Retinal pigment epithelial cell (primary cell): ENCODE measurements around the gene ATP7B.

Experiments
- DNase-seq: peaks from one replicate; pipeline ENCODE4 v3.0.0-alpha.2; 2010; ENCODE audit warnings: low read depth
- H3K4me3 ChIP-seq: 2 replicates; pipeline ENCODE4 v1.5.1; 2011; ENCODE audit warnings: mild to moderate bottlenecking, low read length, control low read depth, moderate library complexity
- TF ChIP-seq, protein P1 (sequence below): conservative IDR thresholded peaks from 2 replicates; pipeline ENCODE4 v1.5.1; 2011; ENCODE audit warnings: low read depth, low read length, control low read depth, inconsistent platforms

Gene ATP7B

DNA sequence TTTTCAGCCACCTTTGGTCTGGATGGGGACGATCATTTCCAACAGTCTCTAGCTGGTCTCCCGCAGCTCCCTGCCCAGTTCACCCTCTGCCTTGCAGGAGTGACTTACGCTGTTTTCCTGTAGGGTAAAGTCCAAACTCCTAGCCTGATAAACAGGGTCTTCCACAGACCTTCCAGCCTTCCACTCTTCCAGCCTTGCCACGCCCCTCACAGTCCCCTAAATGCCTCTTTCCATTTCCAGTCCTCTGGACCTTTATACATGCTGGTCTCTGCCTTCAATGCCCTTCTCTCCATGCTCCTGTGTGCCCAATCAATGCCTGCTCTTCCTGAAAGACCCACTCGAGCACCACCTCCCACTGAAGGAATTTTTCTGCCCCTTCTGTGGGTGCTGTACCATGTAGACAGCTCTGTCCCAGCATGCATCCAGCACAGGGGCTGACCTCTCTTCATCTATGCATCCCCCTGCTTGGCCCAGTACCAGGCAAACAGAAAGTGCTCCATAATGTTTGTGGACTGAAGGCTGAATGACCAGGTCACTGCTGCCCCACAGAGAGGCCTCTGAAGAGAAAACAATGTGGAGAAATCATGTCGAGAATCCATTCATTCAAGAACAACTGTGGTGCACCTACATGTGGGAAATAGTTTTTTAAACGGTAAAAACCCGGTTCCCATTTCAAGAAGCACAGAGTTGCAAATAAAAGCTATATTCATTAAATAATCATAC lies 4.6 kb downstream of the ATP7B start:
- TF ChIP-seq, protein P1, sequence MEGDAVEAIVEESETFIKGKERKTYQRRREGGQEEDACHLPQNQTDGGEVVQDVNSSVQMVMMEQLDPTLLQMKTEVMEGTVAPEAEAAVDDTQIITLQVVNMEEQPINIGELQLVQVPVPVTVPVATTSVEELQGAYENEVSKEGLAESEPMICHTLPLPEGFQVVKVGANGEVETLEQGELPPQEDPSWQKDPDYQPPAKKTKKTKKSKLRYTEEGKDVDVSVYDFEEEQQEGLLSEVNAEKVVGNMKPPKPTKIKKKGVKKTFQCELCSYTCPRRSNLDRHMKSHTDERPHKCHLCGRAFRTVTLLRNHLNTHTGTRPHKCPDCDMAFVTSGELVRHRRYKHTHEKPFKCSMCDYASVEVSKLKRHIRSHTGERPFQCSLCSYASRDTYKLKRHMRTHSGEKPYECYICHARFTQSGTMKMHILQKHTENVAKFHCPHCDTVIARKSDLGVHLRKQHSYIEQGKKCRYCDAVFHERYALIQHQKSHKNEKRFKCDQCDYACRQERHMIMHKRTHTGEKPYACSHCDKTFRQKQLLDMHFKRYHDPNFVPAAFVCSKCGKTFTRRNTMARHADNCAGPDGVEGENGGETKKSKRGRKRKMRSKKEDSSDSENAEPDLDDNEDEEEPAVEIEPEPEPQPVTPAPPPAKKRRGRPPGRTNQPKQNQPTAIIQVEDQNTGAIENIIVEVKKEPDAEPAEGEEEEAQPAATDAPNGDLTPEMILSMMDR = no peak
- H3K4me3 ChIP-seq = no peak overlapping the region
- no peak for DNase-seq

DNA sequence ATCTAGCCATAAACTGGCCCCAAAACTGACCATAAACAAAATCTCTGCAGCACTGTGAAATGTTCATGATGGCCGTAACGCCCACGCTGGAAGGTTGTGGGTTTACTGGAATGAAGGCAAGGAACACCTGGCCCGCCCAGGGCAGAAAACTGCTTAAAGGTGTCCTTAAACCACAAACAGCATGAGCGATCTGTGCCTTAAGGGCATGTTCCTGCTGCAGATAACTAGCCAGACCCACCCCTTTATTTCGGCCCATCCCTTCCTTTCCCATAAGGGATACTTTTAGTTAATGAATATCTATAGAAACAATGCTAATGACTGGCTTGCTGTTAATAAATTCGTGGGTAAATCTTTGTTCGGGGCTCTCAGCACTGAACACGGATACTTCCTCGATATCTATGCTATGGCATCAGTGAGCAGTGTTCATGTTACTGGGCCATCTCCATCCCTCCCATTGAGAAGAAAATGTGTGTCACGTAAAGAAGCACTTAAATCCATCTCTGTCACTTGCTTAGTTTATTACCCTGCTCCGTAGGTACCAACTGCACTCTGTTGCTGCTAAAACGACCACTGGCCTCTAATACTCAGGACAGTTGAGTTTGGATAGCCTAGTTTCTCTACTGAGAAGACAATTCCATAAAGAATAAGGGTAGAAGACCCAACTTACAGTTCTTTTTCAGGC lies 5.3 kb downstream of the ATP7B start:
- no peak overlapping the region for H3K4me3 ChIP-seq
- no peak for DNase-seq
- TF ChIP-seq, protein P1 = no peak

DNA sequence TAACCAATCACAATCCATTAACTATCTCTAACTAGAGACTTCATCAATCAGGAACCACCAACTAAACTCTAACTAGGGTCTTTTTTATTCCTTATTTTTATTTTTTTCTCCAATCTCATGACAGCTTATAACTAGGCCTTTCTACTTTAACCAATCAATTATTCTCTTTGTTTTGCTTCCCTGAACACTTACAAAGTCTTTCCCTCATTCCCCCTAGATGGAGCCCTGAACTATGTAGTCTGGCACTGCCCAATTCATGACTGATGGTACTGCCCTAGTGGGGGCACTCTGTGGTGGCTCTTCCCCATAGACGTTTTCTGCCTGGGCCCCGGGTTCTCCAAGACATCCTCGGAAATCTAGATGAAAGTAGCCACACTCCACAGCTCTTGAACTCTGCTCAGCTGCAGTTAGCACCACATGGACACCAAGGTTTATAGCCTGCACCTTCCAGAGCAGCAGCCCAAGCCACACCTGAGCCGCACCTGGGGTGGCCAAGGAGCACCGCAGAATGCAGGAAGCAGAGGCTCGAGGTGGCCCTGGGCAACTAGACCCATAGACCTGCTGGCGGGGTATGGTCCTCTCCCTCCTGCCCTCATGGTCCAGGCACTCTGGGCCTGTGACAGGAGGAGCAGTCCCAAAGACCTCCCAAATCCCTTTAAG lies 6.6 kb downstream of the ATP7B start:
- DNase-seq = no peak
- no peak overlapping the region for H3K4me3 ChIP-seq
- TF ChIP-seq, protein P1 = no peak

DNA sequence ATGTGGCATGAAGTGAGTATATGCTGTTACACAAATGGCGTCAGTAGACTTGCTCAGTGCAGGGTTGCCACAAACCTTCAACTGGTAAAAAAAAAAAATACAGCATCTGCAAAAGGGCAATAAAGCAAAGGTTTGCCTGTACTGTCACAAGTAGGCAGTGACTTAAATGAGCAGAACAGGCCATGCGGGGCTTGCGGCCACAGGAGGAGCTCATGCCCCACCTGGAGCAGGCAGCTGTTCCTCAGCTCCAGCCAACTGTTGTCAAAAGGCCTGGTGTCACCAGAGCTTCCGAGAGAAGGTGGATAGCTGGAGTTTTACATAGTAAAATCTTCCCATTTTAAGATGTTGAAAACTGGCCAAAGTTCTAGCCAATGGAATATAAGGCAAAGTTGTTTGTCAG lies 7.7 kb downstream of the ATP7B start:
- no peak for DNase-seq
- TF ChIP-seq, protein P1 = no peak
- no peak overlapping the region for H3K4me3 ChIP-seq

DNA sequence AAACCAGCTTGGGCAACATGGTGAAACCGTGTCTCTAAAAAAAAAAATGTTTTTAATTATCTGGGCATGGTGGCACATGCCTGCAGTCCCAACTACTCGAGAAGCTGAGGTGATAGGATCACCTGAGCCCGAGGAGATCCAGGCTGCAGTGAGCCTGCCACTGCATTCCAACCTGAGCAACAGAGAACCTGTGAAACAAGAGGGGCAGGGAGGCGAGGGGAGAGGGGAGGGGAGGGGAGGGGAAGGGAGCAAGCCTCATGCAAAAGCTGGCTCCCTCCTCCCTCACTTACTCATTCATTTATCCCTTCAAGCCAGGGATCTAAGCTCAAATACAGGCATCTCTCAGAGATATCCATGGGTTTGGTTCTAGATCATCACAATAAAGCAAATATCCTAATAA lies 8.9 kb downstream of the ATP7B start:
- TF ChIP-seq, protein P1 = no peak
- DNase-seq = no peak
- no peak overlapping the region for H3K4me3 ChIP-seq

DNA sequence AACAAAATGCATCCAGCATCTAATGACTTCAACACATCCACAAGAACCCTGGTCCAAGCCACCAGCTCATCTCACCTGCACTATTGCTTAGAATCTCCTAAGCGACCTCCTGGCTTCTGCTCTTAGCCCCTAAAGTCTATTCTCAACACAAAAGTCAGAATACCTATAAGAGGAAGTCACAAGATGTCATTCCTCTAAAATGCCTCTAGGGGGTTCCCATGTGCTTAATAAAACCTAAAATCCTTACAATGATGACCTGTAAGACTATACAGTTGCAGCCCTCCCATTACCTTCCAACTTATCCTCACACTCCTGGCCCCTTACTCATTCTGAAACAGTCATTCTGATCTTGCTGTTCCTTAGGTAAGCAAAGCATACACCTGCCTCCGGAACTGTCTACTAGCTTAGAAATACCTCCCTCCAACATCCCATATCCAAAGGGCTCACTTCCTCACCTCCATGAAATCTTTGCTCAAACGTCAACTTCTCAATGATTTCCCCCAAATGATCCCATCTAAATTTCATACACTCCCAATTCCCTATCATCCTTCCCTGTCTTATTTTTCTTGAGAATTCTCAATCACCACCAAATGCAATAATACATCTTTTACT lies 10.0 kb downstream of the ATP7B start:
- no peak for DNase-seq
- H3K4me3 ChIP-seq = no peak overlapping the region
- TF ChIP-seq, protein P1 = peak; percentile 69
